LNCaP clone FGC (cell line): ENCODE data around the gene SPATA16.

Source experiments
- DNase-seq: peaks from one replicate; pipeline ENCODE4 v3.0.0-alpha.2; 2011; ENCODE audit warnings: low read depth
- H3K4me3 ChIP-seq: 2 replicates; pipeline ENCODE4 v1.5.1; 2011; ENCODE audit warnings: mild to moderate bottlenecking, low read depth, low read length, control low read depth
- TF ChIP-seq, protein P1 (sequence below): IDR thresholded peaks from 2 replicates; pipeline ENCODE4 v1.5.1; 2012; ENCODE audit warnings: mild to moderate bottlenecking; ENCODE audit not compliant: control insufficient read depth, insufficient read depth; ENCODE audit errors: extremely low read depth

Gene SPATA16

DNA sequence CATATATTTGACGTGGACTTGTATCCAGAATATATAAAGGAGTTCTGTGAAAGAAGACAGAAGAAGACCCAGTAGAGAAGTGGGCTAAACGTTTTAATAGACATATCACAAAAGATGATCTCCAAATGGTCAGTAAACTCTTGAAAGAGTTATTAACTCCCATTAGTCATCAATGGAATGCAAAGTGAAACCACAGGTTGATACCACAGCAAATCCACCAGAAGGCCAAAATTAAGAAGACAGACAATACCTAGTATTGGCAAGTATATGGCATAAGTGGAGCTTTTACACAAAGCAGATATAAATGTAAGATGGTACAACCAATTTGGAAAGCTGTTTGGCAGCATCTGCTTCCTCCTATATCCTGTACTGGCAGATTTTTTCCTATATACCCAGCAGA, 6.0 kb downstream of the SPATA16 start:
- no peak overlapping the region for H3K4me3 ChIP-seq
- no peak for DNase-seq
- TF ChIP-seq, protein P1, sequence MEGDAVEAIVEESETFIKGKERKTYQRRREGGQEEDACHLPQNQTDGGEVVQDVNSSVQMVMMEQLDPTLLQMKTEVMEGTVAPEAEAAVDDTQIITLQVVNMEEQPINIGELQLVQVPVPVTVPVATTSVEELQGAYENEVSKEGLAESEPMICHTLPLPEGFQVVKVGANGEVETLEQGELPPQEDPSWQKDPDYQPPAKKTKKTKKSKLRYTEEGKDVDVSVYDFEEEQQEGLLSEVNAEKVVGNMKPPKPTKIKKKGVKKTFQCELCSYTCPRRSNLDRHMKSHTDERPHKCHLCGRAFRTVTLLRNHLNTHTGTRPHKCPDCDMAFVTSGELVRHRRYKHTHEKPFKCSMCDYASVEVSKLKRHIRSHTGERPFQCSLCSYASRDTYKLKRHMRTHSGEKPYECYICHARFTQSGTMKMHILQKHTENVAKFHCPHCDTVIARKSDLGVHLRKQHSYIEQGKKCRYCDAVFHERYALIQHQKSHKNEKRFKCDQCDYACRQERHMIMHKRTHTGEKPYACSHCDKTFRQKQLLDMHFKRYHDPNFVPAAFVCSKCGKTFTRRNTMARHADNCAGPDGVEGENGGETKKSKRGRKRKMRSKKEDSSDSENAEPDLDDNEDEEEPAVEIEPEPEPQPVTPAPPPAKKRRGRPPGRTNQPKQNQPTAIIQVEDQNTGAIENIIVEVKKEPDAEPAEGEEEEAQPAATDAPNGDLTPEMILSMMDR: no peak

- H3K4me3 ChIP-seq: no peak overlapping the region
- TF ChIP-seq, protein P1: no peak
- no peak for DNase-seq
Measured at GRCh38 chr3:173128633-173129032, 12.4 kb downstream of the SPATA16 start.

DNA sequence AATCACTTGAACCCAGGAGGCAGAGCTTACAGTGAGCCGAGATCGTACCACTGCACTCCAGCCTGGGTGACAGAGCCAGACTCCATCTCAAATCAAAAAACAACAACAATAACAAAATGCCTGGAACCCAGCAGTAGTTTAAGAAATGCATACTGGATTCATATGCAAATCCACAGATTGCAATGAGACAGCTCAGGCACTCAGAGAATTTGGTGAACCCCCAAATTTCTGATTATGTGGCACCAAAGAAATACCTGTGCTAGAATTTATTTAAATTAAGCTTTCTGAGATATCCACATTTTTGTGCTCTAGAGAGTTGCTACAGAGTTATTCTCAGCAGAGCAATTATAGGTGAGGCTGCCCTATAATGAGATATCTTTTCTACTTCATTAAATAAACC, 29.7 kb downstream of the SPATA16 start:
- no peak for DNase-seq
- H3K4me3 ChIP-seq: no peak overlapping the region
- TF ChIP-seq, protein P1: no peak

- H3K4me3 ChIP-seq: no peak overlapping the region
- TF ChIP-seq, protein P1: no peak
- no peak for DNase-seq
Measured at GRCh38 chr3:173109143-173109542, 31.9 kb downstream of the SPATA16 start.

- DNase-seq: no peak
- no peak overlapping the region for H3K4me3 ChIP-seq
- TF ChIP-seq, protein P1: no peak
Measured at GRCh38 chr3:173103469-173103868, 37.6 kb downstream of the SPATA16 start.

GRCh38 chr3:173098959-173099358, 42.1 kb downstream of the SPATA16 start:
- no peak overlapping the region for H3K4me3 ChIP-seq
- DNase-seq: no peak
- TF ChIP-seq, protein P1: no peak

DNA sequence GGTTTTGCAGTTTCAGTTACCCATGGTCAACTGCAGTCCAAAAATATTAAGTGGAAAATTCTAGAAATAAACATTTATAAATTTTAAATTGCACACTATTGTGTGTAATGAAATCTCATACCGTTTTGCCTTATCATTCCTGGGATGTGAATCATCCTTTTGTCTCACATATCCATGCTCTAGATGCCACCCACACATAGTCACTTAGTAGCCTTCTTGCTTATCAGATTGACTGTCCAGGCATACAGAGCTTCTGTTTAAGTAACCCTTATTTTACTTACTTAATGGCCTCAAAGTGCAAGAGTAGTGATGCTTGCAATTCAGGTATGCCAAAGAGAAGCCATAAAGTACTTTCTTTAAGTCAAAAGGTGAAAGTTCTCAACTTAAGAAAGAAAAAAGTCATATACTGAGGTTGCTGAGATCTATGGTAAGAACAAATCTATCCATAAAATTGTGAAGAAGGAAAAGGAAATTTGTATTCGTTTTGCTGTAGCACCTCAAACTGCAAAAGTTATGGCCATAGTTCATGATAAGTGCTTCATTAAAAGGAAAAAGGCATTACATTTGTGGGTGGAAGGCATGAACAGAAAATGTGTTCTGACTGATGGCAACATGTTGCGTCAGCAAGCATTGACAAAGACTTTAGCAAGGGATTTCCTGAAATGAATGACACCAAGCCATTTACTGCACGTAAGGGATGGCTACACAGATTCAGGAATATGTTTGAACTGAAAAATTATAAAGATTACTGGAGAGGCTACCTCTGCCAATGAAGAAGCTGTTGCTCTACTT, 43.8 kb downstream of the SPATA16 start:
- no peak for DNase-seq
- H3K4me3 ChIP-seq: no peak overlapping the region
- TF ChIP-seq, protein P1: no peak
